ENCODE data around the gene PMIS2. TPM values are rescaled to one million over a fixed set of nuclear protein-coding genes. Genes with fewer than 3 reads are reported as not detected.

PMIS2 gene
- total RNA-seq, 1 donor from 2014 or later, result not detected

DNA sequence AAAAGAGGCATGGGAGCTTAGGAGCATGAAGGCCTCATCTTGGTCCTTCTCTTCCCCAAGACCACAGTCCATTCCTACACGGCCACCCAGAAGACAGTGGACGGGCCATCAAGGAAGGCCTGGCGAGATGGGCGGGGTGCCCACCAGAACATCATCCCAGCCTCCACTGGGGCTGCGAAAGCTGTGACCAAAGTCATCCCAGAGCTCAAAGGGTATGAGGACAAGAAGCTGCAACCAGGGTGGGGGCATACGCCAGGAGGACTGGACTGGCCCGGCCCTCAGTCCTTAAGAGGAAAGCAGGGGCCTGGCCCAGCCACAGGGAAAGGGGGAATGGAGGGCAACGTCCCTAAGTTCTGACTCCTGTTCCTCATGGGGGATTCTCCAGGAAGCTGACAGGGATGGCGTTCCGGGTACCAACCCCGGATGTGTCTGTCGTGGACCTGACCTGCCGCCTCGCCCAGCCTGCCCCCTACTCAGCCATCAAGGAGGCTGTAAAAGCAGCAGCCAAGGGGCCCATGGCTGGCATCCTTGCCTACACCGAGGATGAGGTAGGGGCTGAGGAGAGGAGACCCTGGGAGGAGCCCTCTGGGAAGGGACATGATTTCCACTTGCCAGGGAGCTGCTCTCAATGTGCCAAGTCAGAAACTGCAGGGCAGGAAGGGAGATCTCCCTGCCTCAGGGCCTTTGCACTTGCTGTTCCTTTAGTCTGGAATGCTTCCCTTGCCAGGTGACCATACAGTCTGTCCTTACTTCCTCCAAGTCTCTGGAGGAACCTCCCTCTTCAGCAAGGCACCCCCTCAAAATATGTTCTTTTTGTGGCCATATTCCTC lies 42.5 kb upstream of the PMIS2 start:
- no peak overlapping the region for H3K27ac Mint-ChIP-seq
- H3K27me3 Mint-ChIP-seq, result no peaks in the 10 kb centered on the region
- peaks cover 14% of the 10 kb centered on the region for H3K4me1 Mint-ChIP-seq (ENCODE audit: low read depth)
- TF ChIP-seq, protein P1, sequence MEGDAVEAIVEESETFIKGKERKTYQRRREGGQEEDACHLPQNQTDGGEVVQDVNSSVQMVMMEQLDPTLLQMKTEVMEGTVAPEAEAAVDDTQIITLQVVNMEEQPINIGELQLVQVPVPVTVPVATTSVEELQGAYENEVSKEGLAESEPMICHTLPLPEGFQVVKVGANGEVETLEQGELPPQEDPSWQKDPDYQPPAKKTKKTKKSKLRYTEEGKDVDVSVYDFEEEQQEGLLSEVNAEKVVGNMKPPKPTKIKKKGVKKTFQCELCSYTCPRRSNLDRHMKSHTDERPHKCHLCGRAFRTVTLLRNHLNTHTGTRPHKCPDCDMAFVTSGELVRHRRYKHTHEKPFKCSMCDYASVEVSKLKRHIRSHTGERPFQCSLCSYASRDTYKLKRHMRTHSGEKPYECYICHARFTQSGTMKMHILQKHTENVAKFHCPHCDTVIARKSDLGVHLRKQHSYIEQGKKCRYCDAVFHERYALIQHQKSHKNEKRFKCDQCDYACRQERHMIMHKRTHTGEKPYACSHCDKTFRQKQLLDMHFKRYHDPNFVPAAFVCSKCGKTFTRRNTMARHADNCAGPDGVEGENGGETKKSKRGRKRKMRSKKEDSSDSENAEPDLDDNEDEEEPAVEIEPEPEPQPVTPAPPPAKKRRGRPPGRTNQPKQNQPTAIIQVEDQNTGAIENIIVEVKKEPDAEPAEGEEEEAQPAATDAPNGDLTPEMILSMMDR (IDR thresholded peaks at IDR 0.05; ENCODE audit: unreplicated experiment), result no peak
- peaks cover 2% of the 10 kb centered on the region for H3K36me3 Mint-ChIP-seq (ENCODE audit: insufficient read depth)
- peak overlapping the region; percentile 96 for H3K4me3 Mint-ChIP-seq (ENCODE audit: low read depth)
- H3K9me3 Mint-ChIP-seq (ENCODE audit: low read depth), result no peaks in the 10 kb centered on the region
- DNase-seq (ENCODE audit: low spot score, unreplicated experiment), result no peak

DNA sequence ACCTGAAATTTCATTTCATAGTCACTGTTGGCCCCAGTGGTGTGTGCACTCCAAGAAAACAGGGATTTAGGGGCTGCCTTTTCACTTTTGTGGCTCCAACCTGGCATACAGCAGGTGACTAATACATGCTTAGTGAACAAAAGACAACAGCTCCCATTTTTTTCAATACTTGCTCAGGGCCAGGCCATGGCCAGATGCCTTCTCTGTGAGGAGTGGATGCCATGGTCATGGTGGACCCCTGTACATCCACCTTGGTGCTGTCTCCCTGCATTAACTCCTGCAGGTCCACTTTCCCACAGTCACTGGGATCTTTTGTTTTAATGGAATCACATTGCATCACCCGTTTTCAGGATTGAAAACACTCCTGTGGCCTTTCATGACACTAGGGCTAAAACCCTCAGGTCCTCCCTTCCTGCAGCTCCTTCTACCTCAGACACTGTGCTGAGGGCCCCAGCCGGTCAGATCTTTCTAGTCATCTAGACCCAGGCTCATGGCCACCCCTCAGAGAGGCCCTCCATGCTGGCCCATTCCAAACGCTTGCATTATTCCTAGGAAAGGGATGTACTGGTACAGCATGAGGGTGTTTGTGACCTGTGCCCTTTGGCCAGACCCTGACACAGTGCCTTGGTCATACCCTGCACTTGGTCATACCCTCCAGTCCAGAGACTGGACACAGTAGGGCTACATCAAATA lies 41.7 kb upstream of the PMIS2 start:
- TF ChIP-seq, protein P1 (IDR thresholded peaks at IDR 0.05; ENCODE audit: unreplicated experiment), result no peak
- H3K4me3 Mint-ChIP-seq (ENCODE audit: low read depth), result peak overlapping the region; percentile 96
- H3K9me3 Mint-ChIP-seq (ENCODE audit: low read depth), result no peaks in the 10 kb centered on the region
- H3K27me3 Mint-ChIP-seq, result no peaks in the 10 kb centered on the region
- peak overlapping the region; percentile 83 for H3K27ac Mint-ChIP-seq
- peaks cover 14% of the 10 kb centered on the region for H3K4me1 Mint-ChIP-seq (ENCODE audit: low read depth)
- DNase-seq (ENCODE audit: low spot score, unreplicated experiment), result no peak
- H3K36me3 Mint-ChIP-seq (ENCODE audit: insufficient read depth), result peaks cover 4% of the 10 kb centered on the region

DNA sequence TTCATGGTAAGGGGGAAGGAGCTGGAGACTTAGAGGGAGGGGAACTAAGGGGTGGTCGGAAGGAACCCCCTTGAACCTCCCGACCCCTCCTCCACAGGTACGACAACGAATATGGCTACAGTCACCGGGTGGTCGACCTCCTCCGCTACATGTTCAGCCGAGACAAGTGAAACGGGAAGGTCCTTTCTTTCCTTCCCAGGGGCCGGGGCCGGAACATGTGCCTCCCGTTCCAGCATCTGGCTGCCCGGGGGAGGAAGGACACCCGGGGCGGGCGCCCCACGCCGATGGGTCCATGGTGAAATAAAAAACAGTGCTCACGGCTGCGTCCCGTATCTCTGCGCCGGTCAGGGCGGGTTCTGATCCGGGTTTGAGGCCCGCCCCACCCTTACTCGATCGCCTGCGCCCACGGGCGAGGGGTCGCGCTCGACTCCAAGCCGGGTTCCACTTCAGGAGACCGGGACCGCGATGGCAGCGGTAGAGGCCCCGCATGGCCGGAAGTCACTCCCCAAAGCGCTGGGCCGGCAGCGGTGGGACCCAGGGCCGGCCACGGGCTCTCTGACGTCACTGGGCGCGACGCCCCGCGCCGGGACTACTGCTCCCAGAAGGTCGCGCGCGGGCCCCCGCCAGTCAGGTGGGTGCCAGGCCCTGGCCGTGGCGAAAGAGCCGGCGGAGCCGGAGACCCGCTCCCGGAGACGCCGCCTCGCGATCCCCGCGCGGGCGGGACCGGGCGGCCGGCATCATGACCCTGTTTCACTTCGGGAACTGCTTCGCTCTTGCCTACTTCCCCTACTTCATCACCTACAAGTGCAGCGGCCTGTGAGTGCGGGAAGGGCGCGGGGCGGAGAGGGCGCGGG lies 40.7 kb upstream of the PMIS2 start, which contains the start of gene TMEM147:
Gene TMEM147, plus strand, starts transcription at position 626 of the 854 bp plus-strand sequence. Its CDS starts 114 bp downstream, at position 740.
- H3K36me3 Mint-ChIP-seq (ENCODE audit: insufficient read depth), result peaks cover 4% of the 10 kb centered on the region
- H3K27me3 Mint-ChIP-seq, result no peaks in the 10 kb centered on the region
- H3K4me1 Mint-ChIP-seq (ENCODE audit: low read depth), result peaks cover 14% of the 10 kb centered on the region
- H3K4me3 Mint-ChIP-seq (ENCODE audit: low read depth), result peak within 1 kb of the TSS; percentile 96
- DNase-seq (ENCODE audit: low spot score, unreplicated experiment), result peak; percentile 86
- H3K9me3 Mint-ChIP-seq (ENCODE audit: low read depth), result no peaks in the 10 kb centered on the region
- H3K27ac Mint-ChIP-seq, result peak within 1 kb of the TSS; percentile 97
- TF ChIP-seq, protein P1 (IDR thresholded peaks at IDR 0.05; ENCODE audit: unreplicated experiment), result no peak

DNA sequence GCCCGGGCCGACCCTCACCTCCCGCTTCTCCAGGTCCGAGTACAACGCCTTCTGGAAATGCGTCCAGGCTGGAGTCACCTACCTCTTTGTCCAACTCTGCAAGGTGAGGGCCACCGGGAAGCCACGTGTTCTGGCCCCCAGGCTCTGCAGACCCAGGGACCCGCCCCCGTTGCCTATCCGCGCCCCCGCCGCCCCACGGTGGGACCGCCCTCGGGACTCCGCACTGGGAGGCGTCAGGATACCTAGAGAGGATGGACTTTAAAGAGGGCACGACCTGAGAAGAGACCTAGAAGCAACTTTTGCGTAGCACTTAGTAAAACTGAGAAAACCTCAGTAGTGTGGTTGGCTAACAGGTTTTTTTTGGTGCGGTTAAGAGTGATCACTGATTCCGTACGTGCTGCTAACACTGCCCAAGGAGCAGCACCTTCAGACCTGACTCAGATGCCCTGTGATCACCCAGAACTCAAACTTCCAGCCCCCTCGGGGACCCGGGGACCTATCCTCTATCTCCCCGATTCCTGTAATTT lies 40.1 kb upstream of the PMIS2 start:
- peak overlapping the region; percentile 97 for H3K27ac Mint-ChIP-seq
- no peaks in the 10 kb centered on the region for H3K9me3 Mint-ChIP-seq (ENCODE audit: low read depth)

More for the DNA sequence above, 40.1 kb upstream of the PMIS2 start:
- TF ChIP-seq, protein P1 (IDR thresholded peaks at IDR 0.05; ENCODE audit: unreplicated experiment), result no peak
- Mint-ChIP-seq H3K4me1 (ENCODE audit: low read depth) (peaks cover 14% of the 10 kb centered on the region), H3K4me3 (ENCODE audit: low read depth) (peak overlapping the region; percentile 96), H3K36me3 (ENCODE audit: insufficient read depth) (peaks cover 3% of the 10 kb centered on the region), H3K27me3 (no peaks in the 10 kb centered on the region)
- peak; percentile 24 for DNase-seq (ENCODE audit: low spot score, unreplicated experiment)

Measured in progenitor cell of endocrine pancreas (in vitro differentiated cells).